ENCODE data around the gene DNAJC4.

- TF ChIP-seq POLR2A (IDR thresholded peaks at IDR 0.05; ENCODE audit: low read length) (no peak), GATA1 (IDR thresholded peaks at IDR 0.05; ENCODE audit: low read depth, low read length) (no peak)
These were observed 28.7 kb downstream of the DNAJC4 start for GRCh38 chr11:64258946-64259532.
